HG03342 (cell line): ENCODE data around the gene CCL4.
"Not testable (repeated sequence)": the region's sequence is repeated elsewhere in the genome, so short reads cannot be mapped to it uniquely, and the experiment has no call there.

Experiments used
- ATAC-seq: cut with Tn5 transposase; IDR thresholded peaks from one replicate; pipeline ENCODE4 v1.9.1; 2021; ENCODE audit warnings: mild to moderate bottlenecking, moderate library complexity; ENCODE audit not compliant: unreplicated experiment

Gene CCL4

GRCh38 chr17:36103401-36103975, at the start of gene CCL4:
Gene CCL4 (plus strand): TSS chr17:36103827. CDS start chr17:36103906, 79 bp downstream.
- peak; percentile 72 for ATAC-seq

- ATAC-seq: no peak
Observed at GRCh38 chr17:36055171-36055570, 48.5 kb upstream of the CCL4 start.

GRCh38 chr17:36055921-36056520, 47.6 kb upstream of the CCL4 start:
- ATAC-seq: no peak

GRCh38 chr17:36057911-36058310, 45.7 kb upstream of the CCL4 start:
- no peak for ATAC-seq

GRCh38 chr17:36059406-36059805, 44.2 kb upstream of the CCL4 start:
- no peak for ATAC-seq

GRCh38 chr17:36060816-36061215, 42.8 kb upstream of the CCL4 start:
- no peak for ATAC-seq

- no peak for ATAC-seq
Observed at GRCh38 chr17:36063786-36064541, 39.7 kb upstream of the CCL4 start, which contains the start of gene CCL18. Gene CCL18 (plus strand): TSS chr17:36064272. CDS start chr17:36064343, 71 bp downstream.

- ATAC-seq: no peak
Observed at GRCh38 chr17:36066365-36066985, 37.2 kb upstream of the CCL4 start.

GRCh38 chr17:36068524-36068923, 35.1 kb upstream of the CCL4 start:
- ATAC-seq: no peak

- no peak for ATAC-seq
Observed at GRCh38 chr17:36069136-36069535, 34.5 kb upstream of the CCL4 start.

GRCh38 chr17:36070427-36070826, 33.2 kb upstream of the CCL4 start:
- no peak for ATAC-seq

- no peak for ATAC-seq
Observed at GRCh38 chr17:36071751-36072150, 31.9 kb upstream of the CCL4 start.

GRCh38 chr17:36072431-36073121, 31.1 kb upstream of the CCL4 start:
- no peak for ATAC-seq

- no peak for ATAC-seq
Observed at GRCh38 chr17:36074365-36074764, 29.3 kb upstream of the CCL4 start.

GRCh38 chr17:36081681-36082471, 21.8 kb upstream of the CCL4 start:
- ATAC-seq: peak; percentile 23

GRCh38 chr17:36082482-36083120, 21.0 kb upstream of the CCL4 start:
- ATAC-seq: peak; percentile 74

- ATAC-seq: not testable (repeated sequence)
Observed at GRCh38 chr17:36083691-36084090, 19.9 kb upstream of the CCL4 start.

- no peak for ATAC-seq
Observed at GRCh38 chr17:36085765-36086164, 17.9 kb upstream of the CCL4 start.

- no peak for ATAC-seq
Observed at GRCh38 chr17:36086791-36087190, 16.8 kb upstream of the CCL4 start.

- ATAC-seq: not testable (repeated sequence)
Observed at GRCh38 chr17:36087471-36087870, 16.2 kb upstream of the CCL4 start.
